ENCODE measurements around the gene ARHGEF28. TPM values are rescaled to one million over a fixed set of nuclear protein-coding genes. Genes with fewer than 3 reads are reported as not detected.

The ARHGEF28 gene
- total RNA-seq, 1 donor from 2014 or later, result 0.11 TPM

DNA sequence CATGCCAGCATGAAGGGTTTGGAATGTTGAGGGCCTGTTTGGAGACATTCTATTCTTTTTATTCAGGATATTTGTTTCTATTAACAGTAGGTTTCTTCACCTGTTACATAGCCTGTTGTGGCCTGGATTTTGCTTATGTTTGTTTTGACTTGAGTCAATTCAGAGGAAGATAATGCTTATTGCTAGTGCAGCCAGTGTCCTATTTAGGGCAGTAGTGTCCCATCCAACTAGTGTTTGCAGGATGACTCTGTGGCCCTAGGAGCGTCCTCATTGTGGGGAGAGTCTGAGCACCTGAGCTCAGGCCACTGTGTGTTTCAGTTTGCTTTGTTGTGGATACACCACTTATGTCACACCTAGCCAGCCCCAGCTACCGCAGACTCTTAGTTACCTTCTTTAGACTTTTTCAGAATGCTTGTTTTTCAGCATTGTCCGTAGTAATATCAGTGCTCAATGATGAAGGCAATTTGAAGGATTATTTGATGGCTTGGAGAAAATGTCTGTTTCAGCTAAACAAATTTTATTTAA, 90.3 kb downstream of the ARHGEF28 start:
- Histone ChIP-seq H3K36me3 (no peaks in the 10 kb centered on the region), H4K20me1 (ENCODE audit: low read depth) (no peaks in the 10 kb centered on the region), H3K9ac (no peak overlapping the region), H2AFZ (replicated peaks) (no peak overlapping the region), H3F3A (ENCODE audit: low read depth) (no peaks in the 10 kb centered on the region), H3K4me3 (no peak overlapping the region), H3K4me1 (no peaks in the 10 kb centered on the region), H3K79me2 (ENCODE audit: low read depth) (no peaks in the 10 kb centered on the region), H3K27ac (no peak overlapping the region), H3K4me2 (no peak overlapping the region), H3K27me3 (no peaks in the 10 kb centered on the region), H3K9me3 (ENCODE audit: low read depth) (no peaks in the 10 kb centered on the region)
- Mint-ChIP-seq H3K27ac (no peak overlapping the region), H3K36me3 (no peaks in the 10 kb centered on the region), H3K4me3 (no peak overlapping the region), H3K9me3 (no peaks in the 10 kb centered on the region), H3K4me1 (no peaks in the 10 kb centered on the region), H3K27me3 (ENCODE audit: insufficient read depth, low read depth) (no peaks in the 10 kb centered on the region)
- DNase-seq (ENCODE audit: low spot score), result no peak
- no peak for TF ChIP-seq EZH2phosphoT487 (IDR thresholded peaks at IDR 0.05)
- TF ChIP-seq, protein P1, sequence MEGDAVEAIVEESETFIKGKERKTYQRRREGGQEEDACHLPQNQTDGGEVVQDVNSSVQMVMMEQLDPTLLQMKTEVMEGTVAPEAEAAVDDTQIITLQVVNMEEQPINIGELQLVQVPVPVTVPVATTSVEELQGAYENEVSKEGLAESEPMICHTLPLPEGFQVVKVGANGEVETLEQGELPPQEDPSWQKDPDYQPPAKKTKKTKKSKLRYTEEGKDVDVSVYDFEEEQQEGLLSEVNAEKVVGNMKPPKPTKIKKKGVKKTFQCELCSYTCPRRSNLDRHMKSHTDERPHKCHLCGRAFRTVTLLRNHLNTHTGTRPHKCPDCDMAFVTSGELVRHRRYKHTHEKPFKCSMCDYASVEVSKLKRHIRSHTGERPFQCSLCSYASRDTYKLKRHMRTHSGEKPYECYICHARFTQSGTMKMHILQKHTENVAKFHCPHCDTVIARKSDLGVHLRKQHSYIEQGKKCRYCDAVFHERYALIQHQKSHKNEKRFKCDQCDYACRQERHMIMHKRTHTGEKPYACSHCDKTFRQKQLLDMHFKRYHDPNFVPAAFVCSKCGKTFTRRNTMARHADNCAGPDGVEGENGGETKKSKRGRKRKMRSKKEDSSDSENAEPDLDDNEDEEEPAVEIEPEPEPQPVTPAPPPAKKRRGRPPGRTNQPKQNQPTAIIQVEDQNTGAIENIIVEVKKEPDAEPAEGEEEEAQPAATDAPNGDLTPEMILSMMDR (IDR thresholded peaks at IDR 0.05), result no peak
- TF ChIP-seq EZH2 (IDR thresholded peaks at IDR 0.05), result no peak

- Mint-ChIP-seq H3K27me3 (ENCODE audit: insufficient read depth, low read depth) (no peaks in the 10 kb centered on the region), H3K4me3 (no peak overlapping the region), H3K36me3 (no peaks in the 10 kb centered on the region), H3K4me1 (no peaks in the 10 kb centered on the region), H3K9me3 (no peaks in the 10 kb centered on the region), H3K27ac (no peak overlapping the region)
- DNase-seq (ENCODE audit: low spot score), result no peak
- H3K4me3 ChIP-seq, result no peak overlapping the region
- H3F3A ChIP-seq (ENCODE audit: low read depth), result no peaks in the 10 kb centered on the region
- no peaks in the 10 kb centered on the region for H3K27me3 ChIP-seq
- H3K79me2 ChIP-seq (ENCODE audit: low read depth), result no peaks in the 10 kb centered on the region
- no peaks in the 10 kb centered on the region for H3K36me3 ChIP-seq
- H3K9ac ChIP-seq, result no peak overlapping the region
- H4K20me1 ChIP-seq (ENCODE audit: low read depth), result no peaks in the 10 kb centered on the region
- TF ChIP-seq EZH2phosphoT487 (IDR thresholded peaks at IDR 0.05) (no peak), EZH2 (IDR thresholded peaks at IDR 0.05) (no peak)
- TF ChIP-seq, protein P1 (IDR thresholded peaks at IDR 0.05), result no peak
- no peaks in the 10 kb centered on the region for H3K4me1 ChIP-seq
- H3K9me3 ChIP-seq (ENCODE audit: low read depth), result no peaks in the 10 kb centered on the region
- H3K27ac ChIP-seq, result no peak overlapping the region
- no peak overlapping the region for H2AFZ ChIP-seq (replicated peaks)
- no peak overlapping the region for H3K4me2 ChIP-seq
Observed at GRCh38 chr5:73718762-73719161, 92.8 kb downstream of the ARHGEF28 start.

GRCh38 chr5:73719632-73720031, 93.6 kb downstream of the ARHGEF28 start:
- no peak overlapping the region for H3K4me3 Mint-ChIP-seq
- Histone ChIP-seq H3K4me2 (no peak overlapping the region), H3K4me3 (no peak overlapping the region), H3K9ac (no peak overlapping the region), H3F3A (ENCODE audit: low read depth) (no peaks in the 10 kb centered on the region), H3K79me2 (ENCODE audit: low read depth) (no peaks in the 10 kb centered on the region), H3K4me1 (no peaks in the 10 kb centered on the region), H3K27ac (no peak overlapping the region), H2AFZ (replicated peaks) (no peak overlapping the region), H3K27me3 (no peaks in the 10 kb centered on the region), H4K20me1 (ENCODE audit: low read depth) (no peaks in the 10 kb centered on the region), H3K36me3 (no peaks in the 10 kb centered on the region), H3K9me3 (ENCODE audit: low read depth) (no peaks in the 10 kb centered on the region)
- H3K27me3 Mint-ChIP-seq (ENCODE audit: insufficient read depth, low read depth), result no peaks in the 10 kb centered on the region
- H3K9me3 Mint-ChIP-seq, result no peaks in the 10 kb centered on the region
- H3K27ac Mint-ChIP-seq, result no peak overlapping the region
- H3K36me3 Mint-ChIP-seq, result no peaks in the 10 kb centered on the region
- TF ChIP-seq EZH2phosphoT487 (IDR thresholded peaks at IDR 0.05) (no peak), EZH2 (IDR thresholded peaks at IDR 0.05) (no peak)
- TF ChIP-seq, protein P1 (IDR thresholded peaks at IDR 0.05), result no peak
- DNase-seq (ENCODE audit: low spot score), result no peak
- no peaks in the 10 kb centered on the region for H3K4me1 Mint-ChIP-seq
